Epithelial cell of proximal tubule (primary cell): Measurements from ENCODE around the gene IFI16. TPM values are rescaled to one million over a fixed set of nuclear protein-coding genes. Genes with fewer than 3 reads are reported as not detected.

ENCODE experiments used
- DNase-seq: peaks from one replicate; pipeline ENCODE4 v3.0.0-alpha.2; 2011; ENCODE audit warnings: low read depth
- H3K4me3 ChIP-seq: 2 replicates; pipeline ENCODE4 v1.5.1; 2011; ENCODE audit warnings: low read depth, mild to moderate bottlenecking, low read length
- CTCF ChIP-seq: conservative IDR thresholded peaks from 2 replicates; pipeline ENCODE4 v1.5.1; 2012; ENCODE audit warnings: low read depth, mild to moderate bottlenecking, low read length
- total RNA-seq: library from RNA; depleted of rRNA; stranded (reverse); fragments of >200 nt; gene quantifications from 2 replicates; pipeline ENCODE4 v1.2.3, GENCODE V29; 2015

Gene IFI16
- total RNA-seq, 1 donor from 2014 or later: 8.0 TPM

GRCh38 chr1:158998037-158998780 lies 11.5 kb upstream of the IFI16 start:
- H3K4me3 ChIP-seq: peak overlapping the region; percentile 63
- DNase-seq: no peak
- no peak for TF ChIP-seq CTCF

GRCh38 chr1:158998781-158999161 lies 10.9 kb upstream of the IFI16 start:
- peak overlapping the region; percentile 63 for H3K4me3 ChIP-seq
- DNase-seq: no peak
- TF ChIP-seq CTCF: peak; percentile 86

DNA sequence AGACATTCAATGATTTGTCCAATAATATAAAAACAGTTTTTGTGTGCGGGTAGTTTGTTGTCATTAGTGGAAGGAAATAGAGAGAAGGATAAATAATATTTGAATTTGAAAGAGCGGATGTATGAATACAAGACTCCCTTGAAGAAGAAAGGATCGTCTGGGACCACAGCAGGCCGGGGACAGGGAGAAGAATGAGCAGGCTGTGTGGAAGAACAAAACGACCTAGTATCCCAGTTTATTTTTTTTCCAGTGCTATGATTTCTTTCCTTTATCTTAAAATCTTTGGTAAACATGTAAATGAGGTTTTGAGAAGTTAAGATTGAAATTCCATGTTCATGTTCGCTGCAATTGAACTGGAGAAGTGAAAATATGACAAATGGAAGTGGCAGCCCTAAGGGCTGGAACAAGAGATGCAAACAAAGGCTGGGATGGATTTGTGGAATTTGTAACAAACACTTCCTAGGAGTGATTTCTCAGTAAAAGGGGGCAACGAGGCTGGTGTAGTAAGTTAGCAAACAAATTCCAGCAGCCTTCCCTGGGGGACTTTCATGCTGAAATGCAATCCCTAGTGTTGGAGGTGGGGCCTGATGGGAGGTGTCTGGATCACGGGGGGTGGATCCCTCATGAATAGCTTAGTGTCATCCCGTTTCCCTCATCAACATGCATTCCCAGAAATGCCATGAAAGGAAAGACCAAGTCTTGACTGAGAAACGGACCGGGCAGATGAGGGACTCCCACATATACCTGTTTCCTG lies 10.2 kb upstream of the IFI16 start:
- peak overlapping the region; percentile 63 for H3K4me3 ChIP-seq
- no peak for TF ChIP-seq CTCF
- peak; percentile 70 for DNase-seq

- peak overlapping the region; percentile 63 for H3K4me3 ChIP-seq
- no peak for TF ChIP-seq CTCF
Measured at GRCh38 chr1:159000070-159000409, 9.7 kb upstream of the IFI16 start.

GRCh38 chr1:159000625-159001024 lies 9.1 kb upstream of the IFI16 start:
- no peak for TF ChIP-seq CTCF
- peak; percentile 65 for DNase-seq
- peak overlapping the region; percentile 63 for H3K4me3 ChIP-seq

More at GRCh38 chr1:159000070-159000409, 9.7 kb upstream of the IFI16 start:
- no peak for DNase-seq

GRCh38 chr1:159005161-159005560 lies 4.5 kb upstream of the IFI16 start:
- no peak for DNase-seq
- H3K4me3 ChIP-seq: no peak overlapping the region
- no peak for TF ChIP-seq CTCF
